HG02973 (cell line): ENCODE results near the gene HOPX.
"Not testable (repeated sequence)": the region's sequence is repeated elsewhere in the genome, so short reads cannot be mapped to it uniquely, and the experiment has no call there.

ENCODE experiments used
- ATAC-seq: cut with Tn5 transposase; IDR thresholded peaks from one replicate; pipeline ENCODE4 v1.9.1; 2021; ENCODE audit warnings: moderate library complexity; ENCODE audit not compliant: unreplicated experiment

Gene HOPX

GRCh38 chr4:56681158-56681852, at the start of gene HOPX:
Gene HOPX (minus strand): TSS chr4:56681296. CDS start chr4:56657816, 23,480 bp downstream.
- peak; percentile 81 for ATAC-seq

- ATAC-seq, result no peak
Observed at GRCh38 chr4:56730097-56730496, 49.0 kb upstream of the HOPX start.

GRCh38 chr4:56728512-56728911, 47.4 kb upstream of the HOPX start:
- no peak for ATAC-seq

GRCh38 chr4:56727150-56727549, 46.1 kb upstream of the HOPX start:
- ATAC-seq, result no peak

- ATAC-seq, result not testable (repeated sequence)
Observed at GRCh38 chr4:56726593-56726992, 45.5 kb upstream of the HOPX start.

GRCh38 chr4:56723659-56724230, 42.6 kb upstream of the HOPX start:
- no peak for ATAC-seq

GRCh38 chr4:56723201-56723605, 42.1 kb upstream of the HOPX start:
- ATAC-seq, result no peak

GRCh38 chr4:56708146-56708545, 27.1 kb upstream of the HOPX start:
- no peak for ATAC-seq

- no peak for ATAC-seq
Observed at GRCh38 chr4:56705966-56706365, 24.9 kb upstream of the HOPX start.

- no peak for ATAC-seq
Observed at GRCh38 chr4:56705334-56705733, 24.2 kb upstream of the HOPX start.

- no peak for ATAC-seq
Observed at GRCh38 chr4:56704089-56704871, 23.2 kb upstream of the HOPX start.

GRCh38 chr4:56703378-56703777, 22.3 kb upstream of the HOPX start:
- no peak for ATAC-seq

GRCh38 chr4:56701644-56702043, 20.5 kb upstream of the HOPX start:
- ATAC-seq, result no peak

GRCh38 chr4:56701161-56701480, 20.0 kb upstream of the HOPX start:
- ATAC-seq, result no peak

GRCh38 chr4:56699537-56700105, 18.5 kb upstream of the HOPX start:
- ATAC-seq, result no peak

GRCh38 chr4:56698329-56698728, 17.2 kb upstream of the HOPX start:
- ATAC-seq, result no peak

GRCh38 chr4:56696056-56696455, 15.0 kb upstream of the HOPX start:
- no peak for ATAC-seq

GRCh38 chr4:56693476-56693875, 12.4 kb upstream of the HOPX start:
- ATAC-seq, result not testable (repeated sequence)

GRCh38 chr4:56692576-56692975, 11.5 kb upstream of the HOPX start:
- no peak for ATAC-seq

- no peak for ATAC-seq
Observed at GRCh38 chr4:56691425-56691824, 10.3 kb upstream of the HOPX start.

- ATAC-seq, result no peak
Observed at GRCh38 chr4:56690393-56690792, 9.3 kb upstream of the HOPX start.
